HepG2 (cell line): ENCODE results near the gene EIF5. TPM values are rescaled to one million over a fixed set of nuclear protein-coding genes. Genes with fewer than 3 reads are reported as not detected.

ENCODE experiments used
- ATAC-seq: fragments of 200-7000 bp; cut with Tn5 transposase; 3 replicates; pipeline ENCODE4 v1.9.1; 2020; ENCODE audit warnings: mild to moderate bottlenecking, moderate library complexity
- BruUV-seq: library from RNA; stranded (reverse); fragments of 400-500 nt; replicated peaks from 2 replicates; lab custom pipeline; 2021; lab: Mats Ljungman, UMichigan
- CTCF ChIA-PET: fragments of 300-600 bp; formaldehyde crosslinking; extraction: SDS; loops from one replicate; lab custom pipeline; 2021; ENCODE audit warnings: low total read pairs, inconsistent platforms, low intra/inter-chr PET ratio; lab: Yijun Ruan, JAX
- POLR2A ChIA-PET: fragments of 350-600 bp; sonication (Branson Sonifier 250); formaldehyde crosslinking; loops from one replicate; lab custom pipeline; 2020; ENCODE audit warnings: antibody characterized with exemption, inconsistent platforms; lab: Yijun Ruan, JAX
- DNase-seq: peaks from one replicate; pipeline ENCODE4 v3.0.0-alpha.2; 2015; ENCODE audit warnings: low spot score
- FAIRE-seq: peaks from 3 replicates; lab custom pipeline; 2011; peaks lifted over from hg19 to GRCh38; lab: Jason Lieb, UNC
- H2AFZ ChIP-seq: one replicate; pipeline ENCODE4 v1.6.1; 2011; ENCODE audit warnings: low read length, inconsistent platforms
- H3K27ac ChIP-seq: fragments of 300-600 bp; 3 replicates; pipeline ENCODE4 v1.8.0; 2011; ENCODE audit warnings: mixed run types, mild to moderate bottlenecking, mixed read lengths, low read length, inconsistent platforms; ENCODE audit not compliant: insufficient read depth; ENCODE audit errors: extremely low read length
- H3K27me3 ChIP-seq, 2 experiments: fragments of 200-600 bp in 1 of 2; 2 replicates in 1 of 2; 3 replicates in 1 of 2; pipeline versions ENCODE4 v1.6.0 to v1.8.0; 2011; ENCODE audit warnings: low read length in 2 of 2, mild to moderate bottlenecking in 2 of 2, moderate library complexity in 2 of 2, inconsistent platforms in 1 of 2; ENCODE audit not compliant: insufficient read depth in 2 of 2, control insufficient read depth in 1 of 2
- H3K36me3 ChIP-seq, 2 experiments: fragments of 200-600 bp in 1 of 2; replicated peaks in 1 of 2; 2 replicates in 1 of 2; 3 replicates in 1 of 2; pipeline versions ENCODE4 v1.5.1 to v1.8.0; 2011; ENCODE audit warnings: low read length in 2 of 2, inconsistent platforms in 1 of 2; ENCODE audit not compliant: insufficient read depth in 2 of 2, control insufficient read depth in 1 of 2
- H3K4me1 ChIP-seq: 2 replicates; pipeline ENCODE4 v1.5.1; 2012; ENCODE audit warnings: low read length, inconsistent platforms; ENCODE audit not compliant: insufficient read depth
- H3K4me2 ChIP-seq: 2 replicates; pipeline ENCODE4 v1.6.0; 2011; ENCODE audit warnings: low read depth, low read length, inconsistent platforms
- H3K4me3 ChIP-seq, 3 experiments: fragments of 200-600 bp in 1 of 3; sonication (generic), shearing (Covaris generic) in 1 of 3; replicated peaks in 1 of 3; 2 replicates each; pipeline ENCODE4 v1.5.1; 2011 to 2016; ENCODE audit warnings: low read length in 3 of 3, inconsistent platforms in 2 of 3, low read depth in 2 of 3, mild to moderate bottlenecking in 2 of 3, control low read depth in 1 of 3, mixed read lengths in 1 of 3; ENCODE audit not compliant: insufficient read depth in 1 of 3
- H3K79me2 ChIP-seq: one replicate; pipeline ENCODE4 v1.6.1; 2011; ENCODE audit warnings: low read length, inconsistent platforms; ENCODE audit not compliant: insufficient read depth
- H3K9ac ChIP-seq: 2 replicates; pipeline ENCODE4 v1.6.0; 2011; ENCODE audit warnings: mild to moderate bottlenecking, low read depth, low read length, inconsistent platforms; ENCODE audit not compliant: insufficient read depth
- H3K9me3 ChIP-seq: 2 replicates; pipeline ENCODE4 v1.5.1; 2012; ENCODE audit warnings: mild to moderate bottlenecking, low read length
- H4K20me1 ChIP-seq: 2 replicates; pipeline ENCODE4 v1.6.0; 2011; ENCODE audit warnings: inconsistent platforms, mild to moderate bottlenecking, low read length, moderate library complexity; ENCODE audit not compliant: insufficient read depth
- BORCS8-MEF2B ChIP-seq: sonication (generic); formaldehyde crosslinking; IDR thresholded peaks from 2 replicates; pipeline ENCODE4 v1.8.0; 2022; ENCODE audit warnings: mild to moderate bottlenecking, missing genetic modification reagents
- IRX3 ChIP-seq: sonication (generic); formaldehyde crosslinking; IDR thresholded peaks from 2 replicates; pipeline ENCODE4 v1.8.1; 2023; ENCODE audit warnings: mild to moderate bottlenecking, low read depth, missing genetic modification reagents, borderline replicate concordance
- ISX ChIP-seq: sonication (generic); formaldehyde crosslinking; conservative IDR thresholded peaks from 2 replicates; pipeline ENCODE4 v1.5.0; 2020; ENCODE audit warnings: missing genetic modification reagents
- KDM5A ChIP-seq: fragments of 200-600 bp; sonication (generic); IDR thresholded peaks from 2 replicates; pipeline ENCODE4 v1.7.0; 2018; ENCODE audit warnings: antibody characterized with exemption, mild to moderate bottlenecking, low read length, borderline replicate concordance
- NFYC ChIP-seq: IDR thresholded peaks from 2 replicates; pipeline ENCODE4 v1.6.1; 2016; ENCODE audit warnings: missing genetic modification reagents, missing compliant biosample characterization
- SPEN ChIP-seq: sonication (generic); formaldehyde crosslinking; IDR thresholded peaks from 2 replicates; pipeline ENCODE4 v1.5.1; 2020; ENCODE audit warnings: low read depth, mild to moderate bottlenecking, missing genetic modification reagents
- ZFAT ChIP-seq: sonication (generic); formaldehyde crosslinking; conservative IDR thresholded peaks from 2 replicates; pipeline ENCODE4 v1.8.1; 2023; ENCODE audit warnings: missing genetic modification reagents, inconsistent platforms
- ZNF138 ChIP-seq: sonication (generic); formaldehyde crosslinking; IDR thresholded peaks from 2 replicates; pipeline ENCODE4 v1.5.0; 2020; ENCODE audit warnings: mild to moderate bottlenecking, low read depth, missing genetic modification reagents
- ZNF232 ChIP-seq: sonication (generic); formaldehyde crosslinking; IDR thresholded peaks from 2 replicates; pipeline ENCODE4 v1.4.0; 2020; ENCODE audit warnings: missing genetic modification reagents, borderline replicate concordance
- ZNF33A ChIP-seq: sonication (generic); formaldehyde crosslinking; IDR thresholded peaks from 2 replicates; pipeline ENCODE4 v1.5.1; 2020; ENCODE audit warnings: missing genetic modification reagents, mild to moderate bottlenecking, moderate library complexity, borderline replicate concordance
- ZNF670 ChIP-seq: sonication (generic); formaldehyde crosslinking; IDR thresholded peaks from 2 replicates; pipeline ENCODE4 v1.8.0; 2022; ENCODE audit warnings: mild to moderate bottlenecking, missing genetic modification reagents, borderline replicate concordance
- ZNF761 ChIP-seq: sonication (generic); formaldehyde crosslinking; conservative IDR thresholded peaks from 2 replicates; pipeline ENCODE4 v1.4.0; 2020; ENCODE audit warnings: mild to moderate bottlenecking, missing genetic modification reagents
- ZNF780A ChIP-seq: sonication (generic); formaldehyde crosslinking; IDR thresholded peaks from 2 replicates; pipeline ENCODE4 v1.8.0; 2022; ENCODE audit warnings: mild to moderate bottlenecking, missing genetic modification reagents, moderate library complexity
- ZNF839 ChIP-seq: sonication (generic); formaldehyde crosslinking; IDR thresholded peaks from 2 replicates; pipeline ENCODE4 v1.4.0; 2020; ENCODE audit warnings: missing genetic modification reagents, mild to moderate bottlenecking, borderline replicate concordance
- WGBS: methylation state at CpG from one replicate; pipeline ENCODE4 v1.1.6; 2017; ENCODE audit warnings: low lambda C conversion rate; 5-methylcytosine and 5-hydroxymethylcytosine counted together
- in situ Hi-C: cut with HindIII; loops from 2 replicates; pipeline ENCODE4 v1.10.0; 2017; ENCODE audit warnings: low pct_unique_long_range_greater_than_20kb; ENCODE audit not compliant: extremely low pct_ligation_motif_present
- intact Hi-C: fragments of 100-400 bp; cut with micrococcal nuclease; formaldehyde crosslinking; loops from one replicate; pipeline ENCODE4 v1.10.0; 2022; ENCODE audit not compliant: unreplicated experiment
- polyA plus RNA-seq, 8 experiments: library from polyadenylated mRNA; depleted of rRNA in 3 of 8; stranded (reverse) in 7 of 8; unstranded in 1 of 8; fragments of >200 nt; fragmentation: Illumina TruSeq in 4 of 8; extraction: Trizol in 4 of 8; gene quantifications; 2 replicates each; pipeline versions ENCODE4 v1.2.1 to v1.2.3, GENCODE V29; 2011 to 2016; ENCODE audit warnings: low read depth in 4 of 8, missing spikeins in 1 of 8, mixed read lengths in 1 of 8; ENCODE audit not compliant: insufficient read depth in 1 of 8
- total RNA-seq, 5 experiments: library from RNA; depleted of rRNA; stranded (reverse); fragments of >200 nt; fragmentation: Illumina TruSeq; extraction: Trizol; gene quantifications; 2 replicates each; pipeline ENCODE4 v1.2.3, GENCODE V29; 2016; ENCODE audit warnings: low read depth in 1 of 5
- TF ChIP-seq, protein P1 (sequence below): sonication (generic); formaldehyde crosslinking; IDR thresholded peaks from 2 replicates; pipeline ENCODE4 v1.4.0; 2020; ENCODE audit warnings: low read depth, missing genetic modification reagents
- TF ChIP-seq, protein P2 (sequence below): sonication (generic); formaldehyde crosslinking; IDR thresholded peaks from 2 replicates; pipeline ENCODE4 v1.4.0; 2020; ENCODE audit warnings: missing genetic modification reagents
- TF ChIP-seq, protein P3 (sequence below): sonication (generic); formaldehyde crosslinking; IDR thresholded peaks from 2 replicates; pipeline ENCODE4 v1.4.0; 2020; ENCODE audit warnings: missing genetic modification reagents
- TF ChIP-seq, protein P4 (sequence below): IDR thresholded peaks from 2 replicates; pipeline ENCODE4 v1.6.1; 2016; ENCODE audit warnings: low read depth, borderline replicate concordance

Gene EIF5
- total and polyA plus RNA-seq, 2 of the 13 experiments (the other 11 are each of a cell fraction or from before 2014, with no cell fraction given): 189 to 281 TPM

DNA sequence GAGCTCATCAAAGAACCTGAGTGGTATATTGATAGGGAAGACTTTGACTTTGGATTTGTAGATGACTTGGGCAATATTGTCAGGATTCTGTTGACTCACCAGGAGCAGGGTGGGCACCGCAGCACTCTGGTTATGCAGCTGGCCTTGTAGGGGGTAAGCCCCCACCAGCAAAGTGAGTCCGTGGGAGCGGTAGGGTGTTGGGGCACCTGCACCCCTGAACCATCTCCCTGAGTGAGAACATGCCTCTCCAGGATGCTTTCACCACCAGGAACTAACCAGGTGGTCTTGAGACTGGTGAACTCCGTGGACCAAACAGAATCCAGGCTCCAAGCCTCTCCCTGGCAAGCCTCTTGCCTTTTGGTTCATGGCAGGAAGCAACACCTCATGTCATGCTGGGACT, 44.0 kb upstream of the EIF5 start:
- ChIA-PET POLR2A (no interaction called here), CTCF (no interaction called here)
- ATAC-seq: no peak
- Histone ChIP-seq H3K4me2 (no peak overlapping the region), H3K27ac (no peak overlapping the region)
- TF ChIP-seq, protein P1, sequence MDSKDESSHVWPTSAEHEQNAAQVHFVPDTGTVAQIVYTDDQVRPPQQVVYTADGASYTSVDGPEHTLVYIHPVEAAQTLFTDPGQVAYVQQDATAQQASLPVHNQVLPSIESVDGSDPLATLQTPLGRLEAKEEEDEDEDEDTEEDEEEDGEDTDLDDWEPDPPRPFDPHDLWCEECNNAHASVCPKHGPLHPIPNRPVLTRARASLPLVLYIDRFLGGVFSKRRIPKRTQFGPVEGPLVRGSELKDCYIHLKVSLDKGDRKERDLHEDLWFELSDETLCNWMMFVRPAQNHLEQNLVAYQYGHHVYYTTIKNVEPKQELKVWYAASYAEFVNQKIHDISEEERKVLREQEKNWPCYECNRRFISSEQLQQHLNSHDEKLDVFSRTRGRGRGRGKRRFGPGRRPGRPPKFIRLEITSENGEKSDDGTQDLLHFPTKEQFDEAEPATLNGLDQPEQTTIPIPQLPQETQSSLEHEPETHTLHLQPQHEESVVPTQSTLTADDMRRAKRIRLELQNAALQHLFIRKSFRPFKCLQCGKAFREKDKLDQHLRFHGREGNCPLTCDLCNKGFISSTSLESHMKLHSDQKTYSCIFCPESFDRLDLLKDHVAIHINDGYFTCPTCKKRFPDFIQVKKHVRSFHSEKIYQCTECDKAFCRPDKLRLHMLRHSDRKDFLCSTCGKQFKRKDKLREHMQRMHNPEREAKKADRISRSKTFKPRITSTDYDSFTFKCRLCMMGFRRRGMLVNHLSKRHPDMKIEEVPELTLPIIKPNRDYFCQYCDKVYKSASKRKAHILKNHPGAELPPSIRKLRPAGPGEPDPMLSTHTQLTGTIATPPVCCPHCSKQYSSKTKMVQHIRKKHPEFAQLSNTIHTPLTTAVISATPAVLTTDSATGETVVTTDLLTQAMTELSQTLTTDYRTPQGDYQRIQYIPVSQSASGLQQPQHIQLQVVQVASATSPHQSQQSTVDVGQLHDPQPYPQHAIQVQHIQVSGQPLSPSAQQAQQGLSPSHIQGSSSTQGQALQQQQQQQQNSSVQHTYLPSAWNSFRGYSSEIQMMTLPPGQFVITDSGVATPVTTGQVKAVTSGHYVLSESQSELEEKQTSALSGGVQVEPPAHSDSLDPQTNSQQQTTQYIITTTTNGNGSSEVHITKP (CRISPR knock-in tag): no peak
- TF ChIP-seq BORCS8-MEF2B: no peak
- no peak for TF ChIP-seq KDM5A
- no peak for TF ChIP-seq ZNF839
- no peak for TF ChIP-seq SPEN (CRISPR knock-in tag)
- TF ChIP-seq ZNF232: no peak
- TF ChIP-seq ZNF670: no peak
- no peak for TF ChIP-seq ZNF780A (CRISPR knock-in tag)
- TF ChIP-seq, protein P2, sequence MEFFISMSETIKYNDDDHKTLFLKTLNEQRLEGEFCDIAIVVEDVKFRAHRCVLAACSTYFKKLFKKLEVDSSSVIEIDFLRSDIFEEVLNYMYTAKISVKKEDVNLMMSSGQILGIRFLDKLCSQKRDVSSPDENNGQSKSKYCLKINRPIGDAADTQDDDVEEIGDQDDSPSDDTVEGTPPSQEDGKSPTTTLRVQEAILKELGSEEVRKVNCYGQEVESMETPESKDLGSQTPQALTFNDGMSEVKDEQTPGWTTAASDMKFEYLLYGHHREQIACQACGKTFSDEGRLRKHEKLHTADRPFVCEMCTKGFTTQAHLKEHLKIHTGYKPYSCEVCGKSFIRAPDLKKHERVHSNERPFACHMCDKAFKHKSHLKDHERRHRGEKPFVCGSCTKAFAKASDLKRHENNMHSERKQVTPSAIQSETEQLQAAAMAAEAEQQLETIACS (CRISPR knock-in tag): no peak
- TF ChIP-seq, protein P3, sequence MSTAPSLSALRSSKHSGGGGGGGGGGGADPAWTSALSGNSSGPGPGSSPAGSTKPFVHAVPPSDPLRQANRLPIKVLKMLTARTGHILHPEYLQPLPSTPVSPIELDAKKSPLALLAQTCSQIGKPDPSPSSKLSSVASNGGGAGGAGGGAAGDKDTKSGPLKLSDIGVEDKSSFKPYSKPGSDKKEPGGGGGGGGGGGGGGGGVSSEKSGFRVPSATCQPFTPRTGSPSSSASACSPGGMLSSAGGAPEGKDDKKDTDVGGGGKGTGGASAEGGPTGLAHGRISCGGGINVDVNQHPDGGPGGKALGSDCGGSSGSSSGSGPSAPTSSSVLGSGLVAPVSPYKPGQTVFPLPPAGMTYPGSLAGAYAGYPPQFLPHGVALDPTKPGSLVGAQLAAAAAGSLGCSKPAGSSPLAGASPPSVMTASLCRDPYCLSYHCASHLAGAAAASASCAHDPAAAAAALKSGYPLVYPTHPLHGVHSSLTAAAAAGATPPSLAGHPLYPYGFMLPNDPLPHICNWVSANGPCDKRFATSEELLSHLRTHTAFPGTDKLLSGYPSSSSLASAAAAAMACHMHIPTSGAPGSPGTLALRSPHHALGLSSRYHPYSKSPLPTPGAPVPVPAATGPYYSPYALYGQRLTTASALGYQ: no peak
- TF ChIP-seq ISX (CRISPR knock-in tag): no peak
- no peak for TF ChIP-seq ZNF33A (CRISPR knock-in tag)
- TF ChIP-seq ZNF761 (CRISPR knock-in tag): no peak
- no peak for TF ChIP-seq ZNF138 (CRISPR knock-in tag)
- no peak for TF ChIP-seq IRX3
- TF ChIP-seq NFYC (CRISPR knock-in tag): no peak
- TF ChIP-seq ZFAT: no peak
- TF ChIP-seq, protein P4, sequence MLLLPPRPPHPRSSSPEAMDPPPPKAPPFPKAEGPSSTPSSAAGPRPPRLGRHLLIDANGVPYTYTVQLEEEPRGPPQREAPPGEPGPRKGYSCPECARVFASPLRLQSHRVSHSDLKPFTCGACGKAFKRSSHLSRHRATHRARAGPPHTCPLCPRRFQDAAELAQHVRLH (CRISPR knock-in tag): no peak
- TF ChIP-seq, all 625 proteins: peak for 0
- in situ Hi-C loops: loop anchor here (5.0 kb wide), 1 partner anchor 213 kb away; no protein-coding TSS in a partner anchor
- no peak overlapping the region for H3K4me3 ChIP-seq
- H3K27me3 ChIP-seq: peaks cover 1 to 25% of the 10 kb centered on the region in 2 experiments; a peak in 3 of 5 replicates
- no peak overlapping the region for H3K9ac ChIP-seq
- no peaks in the 10 kb centered on the region for H3K79me2 ChIP-seq
- no TSS peak for BruUV-seq
- H3K9me3 ChIP-seq: no peaks in the 10 kb centered on the region
- DNase-seq (no peak), FAIRE-seq (no peak)
- peaks cover 16% of the 10 kb centered on the region for H3K4me1 ChIP-seq
- 68% methylated on average over 2 of the region's 4 CpGs for WGBS
- intact Hi-C loops: loop anchor here (5.0 kb wide), 1 partner anchor 103 kb away; no protein-coding TSS in a partner anchor
- no peak overlapping the region for H2AFZ ChIP-seq
- no peaks in the 10 kb centered on the region for H3K36me3 ChIP-seq
- H4K20me1 ChIP-seq: no peaks in the 10 kb centered on the region
